NCI-H510A (cell line): Measurements from ENCODE around the gene MTUS2.

ENCODE experiments used
- DNase-seq: peaks from one replicate; lab custom pipeline; 2025; lab: John Stamatoyannopoulos, UW

Gene MTUS2

DNA sequence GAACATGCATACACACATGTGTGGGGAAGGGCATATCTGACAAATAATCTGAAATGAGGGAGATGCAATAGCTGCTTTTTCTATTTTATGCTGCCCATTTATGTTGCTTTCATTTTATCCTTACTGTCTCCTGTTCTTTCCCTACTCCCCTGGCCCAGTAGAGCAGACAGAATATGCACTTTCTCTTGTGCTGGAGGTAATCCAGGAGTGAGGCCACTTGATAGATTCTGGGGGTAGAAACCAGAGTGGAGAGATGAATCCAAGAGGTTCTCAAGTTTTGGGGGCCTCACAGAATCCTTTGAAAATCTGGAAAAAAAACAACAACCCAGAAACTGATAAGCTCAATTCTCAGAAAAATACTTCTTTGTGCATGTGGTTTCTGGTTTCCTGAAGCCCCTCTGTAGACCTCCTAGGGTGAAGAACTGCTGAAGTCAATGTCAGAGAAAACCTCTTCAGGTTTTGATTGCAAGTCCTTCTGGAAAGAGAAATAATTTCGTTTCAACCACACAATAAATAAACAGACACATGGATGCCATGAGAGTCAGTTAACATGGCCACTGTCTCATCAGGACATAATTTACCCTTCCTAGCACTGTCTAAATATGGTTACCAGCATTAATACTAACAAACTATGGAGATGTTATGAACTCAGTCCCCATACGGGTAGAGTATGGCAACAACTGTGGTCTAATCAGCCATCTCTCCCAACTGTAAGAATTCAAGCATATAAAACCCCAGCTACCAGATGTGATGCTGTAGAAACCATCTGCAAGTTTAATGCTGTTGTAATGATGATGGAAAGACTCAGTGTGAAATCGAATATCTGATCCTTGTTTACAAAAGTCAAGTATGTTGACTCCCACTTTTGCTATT is 419.8 kb downstream of the MTUS2 start:
- no peak for DNase-seq

DNA sequence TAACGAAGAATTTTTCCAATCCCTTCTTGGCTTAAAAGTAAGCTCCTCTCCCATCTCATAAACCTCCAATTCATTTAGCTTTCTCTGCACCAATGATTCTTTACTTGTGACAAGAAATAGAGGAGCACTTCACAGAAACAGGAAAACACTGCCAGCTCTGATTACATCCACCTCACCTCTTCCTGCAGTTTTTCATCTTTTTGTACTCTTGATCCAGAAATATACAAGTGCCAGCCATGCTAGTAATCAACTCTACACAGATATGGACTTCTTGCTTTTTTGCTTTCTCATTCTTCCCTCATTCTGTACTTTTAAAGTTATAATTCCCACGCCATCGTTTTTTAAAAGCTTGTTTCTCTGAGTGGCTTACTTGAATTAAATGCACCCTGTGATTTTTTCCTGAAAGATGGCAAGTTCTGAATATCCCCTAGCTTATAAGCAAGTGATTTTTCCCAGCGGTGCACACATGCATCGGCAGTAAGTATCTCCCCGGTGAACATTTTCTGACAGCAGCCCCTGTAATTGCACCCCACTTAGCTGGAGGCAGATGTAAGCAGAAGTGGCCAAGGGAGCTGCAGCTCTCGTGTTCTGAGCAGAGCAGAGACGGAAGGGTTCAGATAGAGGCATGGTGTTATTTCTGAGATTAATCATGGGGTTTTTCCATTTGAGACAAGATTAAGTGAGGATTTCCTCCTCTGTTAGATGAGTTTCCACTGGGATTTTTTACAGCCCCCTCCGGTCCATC is 434.7 kb downstream of the MTUS2 start:
- DNase-seq, result no peak

DNA sequence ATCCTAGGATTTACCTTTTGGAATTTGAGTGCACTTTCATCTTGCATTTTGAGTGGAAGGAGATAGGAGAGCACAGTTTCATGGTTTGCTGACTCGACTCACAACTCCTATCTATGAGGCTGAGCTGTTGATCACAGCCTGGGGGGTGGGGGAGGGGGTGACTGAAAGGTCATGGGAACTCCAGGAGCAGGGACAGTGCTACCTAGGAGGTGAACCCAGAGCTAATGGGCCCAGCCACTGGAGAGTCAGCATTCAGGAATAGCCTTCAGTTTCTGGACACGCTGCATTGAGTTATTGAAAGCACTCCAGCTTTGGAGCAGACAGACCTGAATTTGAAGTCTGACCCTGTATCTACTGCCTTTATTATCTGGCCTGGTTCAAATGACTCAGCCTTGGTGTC is 435.4 kb downstream of the MTUS2 start:
- no peak for DNase-seq

DNA sequence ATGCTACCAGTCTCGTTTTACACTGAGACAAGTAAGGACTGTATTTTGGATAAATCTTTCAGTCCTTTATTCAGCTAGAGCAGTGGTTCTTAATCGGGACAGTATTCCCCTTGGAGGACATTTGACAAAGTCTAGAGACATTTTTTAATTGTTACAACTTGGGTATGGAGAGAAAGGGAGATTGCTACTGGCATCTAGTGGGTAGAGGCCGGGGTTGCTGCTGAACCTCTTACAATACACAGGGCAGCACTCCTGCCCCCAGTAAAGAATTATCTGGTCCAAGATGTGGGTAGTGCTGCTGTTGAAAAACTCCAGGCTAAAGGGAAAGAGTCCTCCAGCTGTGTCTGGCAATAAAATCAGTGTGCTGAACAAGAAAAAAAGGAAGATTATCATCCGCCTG is 440.5 kb downstream of the MTUS2 start:
- no peak for DNase-seq

DNA sequence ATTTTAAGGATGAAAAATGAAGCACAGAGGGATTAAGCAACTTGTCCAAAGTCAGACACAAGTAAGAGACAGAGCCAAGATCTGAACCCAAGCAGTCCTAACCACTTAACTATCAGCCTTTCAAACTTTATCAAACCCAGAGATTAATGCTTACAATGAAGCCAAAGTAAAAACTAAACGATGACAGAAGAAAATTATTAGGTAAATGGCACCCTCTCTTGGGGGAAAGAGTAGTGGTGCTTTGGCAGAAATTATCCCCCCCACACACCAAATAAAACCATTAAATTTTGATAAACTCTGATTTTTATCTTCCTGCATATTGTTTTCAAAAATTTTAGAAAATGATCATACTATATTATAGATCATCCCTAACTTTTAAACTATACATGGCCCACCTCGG is 446.1 kb downstream of the MTUS2 start:
- DNase-seq, result no peak

DNA sequence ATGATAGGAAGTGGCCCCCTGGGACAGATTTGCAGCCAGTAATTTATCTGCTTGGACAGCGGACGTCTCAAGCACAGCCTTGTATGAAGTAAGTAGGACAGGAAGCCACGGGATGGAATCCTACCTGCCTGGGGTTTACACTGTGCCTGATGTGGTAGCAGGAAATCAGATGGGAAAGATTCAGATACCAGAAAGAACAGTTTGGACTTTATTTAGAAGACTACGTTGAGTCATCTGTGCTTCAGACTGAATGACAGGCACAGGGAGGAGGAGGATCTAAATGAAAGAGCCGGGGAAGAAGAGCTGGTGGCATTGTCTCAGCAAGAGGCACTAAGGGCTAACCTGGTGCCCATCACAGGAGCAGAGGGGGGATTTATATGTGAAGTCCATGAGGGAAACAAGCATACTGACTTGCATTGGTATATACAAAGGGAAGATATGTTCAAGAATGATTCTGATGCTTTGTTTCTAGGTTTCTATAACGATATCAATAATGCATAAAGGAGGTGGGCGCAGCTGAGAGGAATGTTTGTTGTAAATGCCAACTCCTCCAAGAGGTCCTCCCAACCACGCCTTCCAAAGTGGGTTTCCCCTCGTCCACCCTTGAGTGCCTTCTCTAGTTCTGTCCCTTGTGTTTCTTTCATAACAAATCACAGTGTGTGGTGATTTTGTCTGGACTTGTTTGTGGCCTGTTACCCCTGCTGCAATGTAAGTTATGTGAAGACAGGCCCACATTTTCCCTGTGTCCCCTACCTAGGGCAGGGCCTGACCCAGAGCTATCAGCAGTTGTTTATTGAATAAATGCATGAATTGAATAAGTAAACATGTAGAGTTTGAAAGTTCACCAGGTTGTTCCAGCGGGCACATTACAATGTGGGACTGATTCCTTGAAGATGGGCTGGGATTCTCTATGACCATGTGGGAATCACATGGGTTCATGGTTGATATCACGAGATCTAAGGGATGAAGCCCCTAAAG is 446.9 kb downstream of the MTUS2 start:
- no peak for DNase-seq

DNA sequence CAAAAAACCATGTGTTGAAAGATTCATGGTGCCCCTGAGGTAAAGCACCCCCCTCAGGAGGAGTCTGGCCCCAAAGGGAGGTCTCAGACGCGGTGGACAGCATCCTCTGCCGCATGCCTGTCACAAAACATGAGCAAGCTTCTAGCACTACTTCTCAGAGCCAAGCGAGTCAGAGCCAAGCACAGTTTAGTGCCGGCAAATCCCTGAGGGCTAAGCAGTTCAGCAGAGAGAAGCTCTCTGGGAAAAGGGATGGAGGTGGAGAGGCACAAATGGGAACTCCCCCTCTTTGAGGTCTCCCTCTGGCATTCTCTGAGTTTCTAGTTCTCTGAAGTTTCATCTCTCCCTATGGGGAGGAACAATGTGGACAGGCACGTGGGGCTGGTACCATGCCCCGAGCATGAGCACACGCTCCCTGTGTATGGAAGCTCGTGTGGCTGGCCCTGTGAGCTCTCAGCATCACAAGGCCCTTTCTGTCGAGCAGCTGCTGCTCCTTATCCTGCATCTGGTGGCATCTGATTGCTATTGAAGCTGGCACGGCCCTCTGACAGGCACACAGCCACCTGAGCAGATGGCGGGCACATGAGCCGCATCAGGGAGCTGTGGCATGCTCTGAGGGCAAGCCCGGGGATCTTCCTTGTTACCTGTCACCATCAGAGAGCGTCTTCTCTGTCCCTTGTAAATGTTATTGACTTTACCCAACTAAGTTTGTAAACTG is 450.3 kb downstream of the MTUS2 start:
- no peak for DNase-seq

DNA sequence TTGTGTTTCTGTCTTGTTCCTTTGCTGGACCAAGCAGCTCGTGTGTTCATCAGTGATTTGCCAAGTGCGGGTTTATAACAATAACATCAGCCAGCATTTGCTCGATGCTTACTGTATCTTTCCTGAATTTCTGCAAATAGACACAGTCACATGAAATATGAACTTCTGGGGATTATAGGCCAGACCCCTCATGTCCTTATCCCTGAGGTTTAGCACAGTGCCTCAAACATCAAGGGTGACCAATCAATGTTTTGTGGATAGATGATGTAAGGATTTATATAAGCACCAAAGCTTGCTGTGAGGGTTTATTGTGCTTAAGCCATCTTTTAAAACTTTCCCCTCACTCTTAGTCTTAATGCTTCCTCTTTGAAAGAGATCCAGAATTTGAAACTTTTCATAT is 451.5 kb downstream of the MTUS2 start:
- no peak for DNase-seq

DNA sequence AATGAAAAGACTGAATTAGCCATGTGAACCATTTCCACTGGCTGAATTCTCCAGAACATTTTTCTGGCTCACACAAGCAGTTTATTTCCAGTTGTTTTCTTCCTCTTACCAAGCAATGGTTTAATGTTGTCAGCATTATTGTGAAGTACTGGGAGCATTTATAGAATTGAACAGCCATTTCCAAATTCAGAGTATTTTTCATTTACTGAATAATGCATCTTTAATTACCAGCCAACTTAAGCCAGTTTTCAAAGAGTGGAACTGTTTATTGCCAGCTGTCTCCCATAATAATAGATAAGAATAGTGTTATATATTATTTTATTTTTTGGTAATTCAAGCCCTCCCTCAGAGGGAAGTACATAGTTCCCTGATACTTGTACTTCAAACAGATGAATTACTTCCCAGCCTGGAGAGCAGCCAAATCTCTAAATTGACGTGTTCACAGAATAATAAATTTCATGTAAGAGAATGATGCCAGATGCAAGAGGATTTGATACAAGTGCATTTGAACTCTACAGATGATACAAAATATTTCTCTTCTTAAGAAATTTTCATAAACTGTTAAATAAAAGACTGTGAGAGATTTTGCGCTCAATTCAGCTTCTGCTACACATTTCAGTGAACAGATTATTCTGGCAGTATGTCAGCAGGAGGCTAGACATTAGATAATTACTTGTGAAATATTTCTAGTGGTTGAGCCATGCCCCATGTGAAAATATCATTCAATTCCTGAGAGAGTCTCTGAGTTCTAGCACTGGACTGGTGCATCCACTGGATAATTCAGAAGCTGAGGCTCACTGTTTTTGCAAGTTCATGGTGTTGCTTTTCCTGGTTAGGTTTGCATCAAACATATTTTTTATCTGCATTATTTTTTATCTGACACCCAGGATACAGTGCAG is 459.5 kb downstream of the MTUS2 start:
- DNase-seq, result no peak

DNA sequence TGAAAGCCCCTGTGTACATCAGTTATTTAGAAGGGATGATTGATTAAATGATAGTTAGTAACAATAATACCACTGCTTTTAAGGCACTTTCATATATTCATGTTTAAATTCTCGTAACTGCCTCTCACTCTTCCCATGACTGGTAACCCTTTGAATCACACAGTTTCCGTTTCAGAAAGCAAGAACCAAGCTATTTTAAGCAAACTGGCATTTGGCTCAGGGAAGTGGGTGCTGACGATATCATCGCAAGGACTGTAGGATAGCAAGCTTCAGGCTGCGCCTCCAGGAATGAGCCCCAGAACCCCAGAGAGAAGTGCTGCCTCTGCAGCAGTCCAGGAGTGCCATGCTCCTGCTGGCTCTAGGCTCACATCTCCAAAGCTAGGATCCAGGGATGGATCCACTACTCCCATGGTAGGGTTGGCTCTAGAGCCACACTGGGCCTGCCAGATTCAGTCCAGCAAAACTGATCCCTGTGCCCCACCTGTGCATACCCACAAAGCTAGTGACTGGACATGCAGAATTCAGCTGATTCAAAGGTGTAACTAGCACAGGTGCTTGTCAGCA is 461.9 kb downstream of the MTUS2 start:
- DNase-seq, result no peak

DNA sequence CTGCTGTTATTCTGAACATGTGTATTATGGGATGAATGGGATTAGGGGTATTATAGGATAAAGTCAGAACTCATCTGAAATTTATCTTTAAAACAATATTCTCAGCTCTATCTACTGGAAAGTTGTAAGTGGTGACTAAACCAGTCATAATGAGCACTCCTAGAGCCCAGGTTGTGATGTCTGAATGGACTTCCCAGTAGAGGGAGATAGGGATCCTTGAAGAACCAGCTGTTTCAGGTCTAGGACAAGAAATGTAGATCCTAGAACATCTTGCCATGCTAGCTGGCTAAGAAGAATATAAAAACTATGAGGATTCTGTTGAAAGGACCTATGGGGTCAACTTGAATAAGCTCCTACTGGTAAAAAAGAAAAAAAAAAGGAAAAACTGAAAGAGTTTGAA is 464.6 kb downstream of the MTUS2 start:
- no peak for DNase-seq

DNA sequence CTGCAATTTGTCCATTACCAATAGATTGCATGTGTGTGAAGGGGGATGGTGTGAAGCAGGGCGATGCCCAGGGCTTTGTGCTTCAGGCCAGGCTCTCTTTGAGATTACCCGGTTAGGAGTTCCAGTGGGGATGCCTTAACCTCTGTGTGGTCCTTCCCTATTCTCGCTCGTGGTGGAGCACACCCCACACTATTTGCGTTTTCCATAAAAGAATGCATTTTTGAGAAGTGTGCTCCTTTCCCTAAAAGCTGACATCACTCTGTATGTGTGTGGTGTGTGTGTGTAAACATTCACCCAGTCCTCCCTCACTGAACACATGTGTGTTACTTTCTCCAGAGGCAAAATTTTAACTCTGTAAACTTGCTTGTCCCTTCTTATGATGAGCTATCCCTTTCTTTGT is 467.1 kb downstream of the MTUS2 start:
- DNase-seq, result no peak

DNA sequence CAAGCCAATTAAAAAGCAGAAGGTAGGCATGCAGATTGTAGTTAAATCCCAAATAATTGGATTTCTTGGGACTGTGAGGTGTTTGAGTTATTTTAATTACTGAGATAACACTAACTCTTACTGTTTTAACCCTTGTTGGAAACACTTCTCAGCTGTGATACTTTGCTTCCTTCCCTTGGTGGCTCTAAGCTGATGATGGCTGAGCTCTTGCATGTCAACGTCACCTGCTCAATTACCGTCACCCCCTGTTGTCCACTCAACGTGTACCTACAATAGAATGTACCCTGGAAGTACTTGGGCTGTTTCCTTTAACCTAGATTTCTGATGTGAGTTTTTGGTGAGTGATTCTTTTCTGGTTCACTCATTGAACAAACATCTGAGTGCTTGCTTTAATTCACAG is 471.9 kb downstream of the MTUS2 start:
- no peak for DNase-seq

DNA sequence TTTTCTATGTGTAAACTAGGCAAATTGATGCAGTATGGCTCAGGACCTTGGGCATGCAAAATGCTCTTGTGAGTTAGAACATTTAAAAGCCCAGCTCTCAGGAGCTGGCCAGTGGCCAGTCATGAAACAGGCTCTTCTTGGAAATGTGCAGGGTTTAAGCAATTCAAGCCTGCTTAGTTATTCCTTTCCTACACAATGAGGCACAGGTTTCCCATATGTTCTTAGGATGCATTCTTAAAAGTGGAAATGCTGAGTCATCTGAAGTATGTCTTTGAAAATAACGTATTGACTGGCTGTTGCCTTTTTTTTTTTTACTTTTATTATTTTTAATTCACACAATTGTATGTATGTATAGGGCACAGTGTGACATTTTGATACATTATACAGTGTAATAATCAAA is 474.7 kb downstream of the MTUS2 start:
- DNase-seq, result no peak

DNA sequence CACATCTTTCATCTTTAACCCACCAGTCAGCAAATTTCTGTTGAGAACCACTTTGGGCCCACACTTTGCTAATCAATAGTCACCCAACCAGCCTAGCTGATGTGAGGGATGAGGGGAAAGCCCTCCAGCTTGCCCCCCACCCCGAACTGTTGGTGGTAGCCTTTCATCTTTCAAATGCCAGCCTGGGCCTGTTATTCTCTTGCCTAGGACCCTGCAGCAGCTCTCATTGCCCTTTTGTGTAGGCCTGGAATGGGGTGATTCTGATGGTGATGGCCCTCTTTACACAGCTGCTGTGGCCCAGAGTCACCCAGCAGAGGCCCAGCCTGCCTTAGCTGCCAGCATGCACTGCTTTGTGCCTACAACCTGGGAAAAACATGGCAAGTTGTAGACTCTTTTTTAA is 480.9 kb downstream of the MTUS2 start:
- no peak for DNase-seq

DNA sequence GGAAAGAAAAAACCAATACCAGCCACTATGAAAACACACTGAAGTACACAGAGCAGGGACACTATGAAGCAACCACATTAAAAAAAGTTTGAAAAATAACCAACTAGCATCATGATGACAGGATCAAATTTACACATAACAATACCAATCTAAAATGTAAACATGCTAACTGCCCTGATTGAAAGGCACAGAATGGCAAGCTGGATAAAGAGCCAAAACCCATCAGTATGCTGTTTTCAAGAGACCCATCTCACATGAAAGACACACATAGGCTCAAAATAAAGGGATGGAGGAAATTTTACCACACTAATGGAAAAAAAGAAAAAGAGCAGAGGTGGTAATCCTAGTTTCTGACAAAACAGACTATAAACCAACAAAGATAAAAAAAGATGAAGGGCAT is 484.0 kb downstream of the MTUS2 start:
- no peak for DNase-seq

DNA sequence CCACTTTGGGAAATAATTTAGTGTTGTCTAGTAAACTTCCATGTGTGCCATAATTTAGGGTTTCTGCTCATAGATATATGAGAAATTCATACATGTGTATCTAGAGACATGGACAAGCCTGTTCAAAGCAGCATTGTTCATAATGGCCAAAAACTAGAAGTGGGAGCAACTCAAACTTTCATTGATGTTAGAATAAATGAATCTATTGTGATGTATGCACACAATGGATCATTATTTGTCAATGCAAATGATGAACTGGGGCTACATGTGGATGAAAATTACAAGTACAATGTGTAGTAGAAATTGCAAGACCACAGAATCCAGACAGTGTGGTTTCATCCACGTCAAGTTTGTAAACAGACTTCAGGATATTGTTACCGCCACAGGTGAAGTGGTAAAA is 490.7 kb downstream of the MTUS2 start:
- DNase-seq, result no peak

DNA sequence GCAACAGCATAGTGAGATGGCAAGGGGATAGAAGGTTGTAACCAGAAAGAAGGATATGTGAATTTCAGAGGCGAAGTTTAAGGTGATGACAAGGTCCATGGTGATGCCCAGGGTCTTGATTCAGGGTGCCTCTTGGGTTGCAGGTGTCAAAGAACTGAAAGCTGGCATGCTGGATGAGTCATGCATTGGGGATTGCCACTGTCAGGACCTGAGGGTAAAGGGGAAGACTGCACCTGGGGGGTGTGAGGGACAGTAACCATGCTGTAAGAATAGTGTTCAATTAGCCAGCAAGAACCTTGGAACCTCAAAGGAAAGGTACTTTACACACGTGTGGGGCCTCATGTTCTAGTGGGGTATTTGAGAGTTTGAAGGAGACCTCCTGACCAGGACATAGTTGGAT is 495.7 kb downstream of the MTUS2 start:
- no peak for DNase-seq

DNA sequence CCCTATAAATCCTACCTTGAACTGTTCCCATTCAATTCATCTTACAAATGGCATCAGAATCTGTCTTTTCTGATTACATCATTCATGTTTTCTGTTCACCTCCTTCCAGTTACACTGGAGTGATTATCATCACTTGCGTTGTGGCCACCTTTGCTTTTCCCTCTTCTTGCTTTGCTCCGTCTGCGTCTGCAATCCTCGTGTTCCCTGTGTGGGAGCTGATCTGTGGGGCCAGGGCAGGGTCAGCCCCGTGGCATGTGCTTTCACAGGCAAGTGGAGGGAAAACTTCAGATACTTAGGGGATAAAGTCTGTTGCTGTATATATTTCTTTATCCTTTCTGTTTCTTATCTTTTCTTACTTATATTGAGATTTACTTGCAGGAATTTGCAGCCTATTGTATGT is 497.7 kb downstream of the MTUS2 start:
- no peak for DNase-seq

DNA sequence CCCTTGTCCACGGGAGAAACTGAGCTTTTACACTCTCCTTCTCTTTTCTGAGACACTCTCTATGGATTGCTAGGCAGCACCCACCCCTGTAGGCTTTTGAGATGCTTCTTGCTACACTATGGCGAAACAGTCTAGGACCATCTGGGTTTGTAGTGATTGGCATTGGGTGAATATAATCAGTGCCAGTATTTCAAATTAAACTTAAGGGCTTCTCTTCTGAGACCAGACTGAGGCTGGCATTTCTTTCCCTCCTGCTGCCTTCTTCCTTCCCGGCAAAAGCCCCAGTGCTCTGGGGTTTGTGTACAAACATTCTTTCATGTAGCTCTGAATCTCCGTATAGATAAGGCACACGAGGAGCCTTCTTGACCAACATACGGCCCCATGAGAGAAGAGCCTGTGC is 498.6 kb downstream of the MTUS2 start:
- no peak for DNase-seq
